CD4-positive, alpha-beta T cell treated with Interleukin-1 beta for 1 hour (primary cell): ENCODE data around the gene DNAJC17.

Source experiments
- DNase-seq, 2 donors: peaks; one replicate each; pipeline ENCODE4 v3.0.0-alpha.2; 2020 to 2022

The DNAJC17 gene

DNA sequence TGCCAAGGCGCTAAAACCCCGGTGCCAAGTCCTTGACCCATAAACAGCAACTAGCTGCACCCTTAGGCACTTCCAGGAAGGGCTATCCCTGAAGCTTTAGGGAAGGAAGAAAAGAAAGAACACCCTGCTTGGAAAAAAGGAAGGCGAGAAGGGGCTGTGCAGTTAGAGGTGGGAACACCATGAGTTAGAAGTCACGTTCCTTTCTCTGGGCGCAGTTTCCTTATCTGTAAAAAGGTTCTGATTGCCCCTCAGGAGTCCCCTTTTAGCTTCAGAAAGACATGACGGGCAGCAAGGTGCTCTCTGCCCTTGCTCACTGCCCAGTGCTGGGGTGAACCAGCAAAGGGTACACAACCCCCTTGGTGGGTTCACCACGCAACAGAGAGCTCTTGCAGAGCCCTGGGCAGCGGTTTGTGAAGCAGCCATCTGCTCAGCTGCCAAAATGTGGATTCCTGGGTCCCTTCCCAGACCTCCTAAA lies 42.6 kb downstream of the DNAJC17 start:
- no peak for DNase-seq

- peak; percentile 63 to 73 for DNase-seq
Measured at GRCh38 chr15:40763801-40764628, 43.3 kb downstream of the DNAJC17 start, which contains the start of gene GCHFR. TSS of gene GCHFR (plus strand) at chr15:40764068. CDS start at chr15:40764181, 113 bp downstream.

DNA sequence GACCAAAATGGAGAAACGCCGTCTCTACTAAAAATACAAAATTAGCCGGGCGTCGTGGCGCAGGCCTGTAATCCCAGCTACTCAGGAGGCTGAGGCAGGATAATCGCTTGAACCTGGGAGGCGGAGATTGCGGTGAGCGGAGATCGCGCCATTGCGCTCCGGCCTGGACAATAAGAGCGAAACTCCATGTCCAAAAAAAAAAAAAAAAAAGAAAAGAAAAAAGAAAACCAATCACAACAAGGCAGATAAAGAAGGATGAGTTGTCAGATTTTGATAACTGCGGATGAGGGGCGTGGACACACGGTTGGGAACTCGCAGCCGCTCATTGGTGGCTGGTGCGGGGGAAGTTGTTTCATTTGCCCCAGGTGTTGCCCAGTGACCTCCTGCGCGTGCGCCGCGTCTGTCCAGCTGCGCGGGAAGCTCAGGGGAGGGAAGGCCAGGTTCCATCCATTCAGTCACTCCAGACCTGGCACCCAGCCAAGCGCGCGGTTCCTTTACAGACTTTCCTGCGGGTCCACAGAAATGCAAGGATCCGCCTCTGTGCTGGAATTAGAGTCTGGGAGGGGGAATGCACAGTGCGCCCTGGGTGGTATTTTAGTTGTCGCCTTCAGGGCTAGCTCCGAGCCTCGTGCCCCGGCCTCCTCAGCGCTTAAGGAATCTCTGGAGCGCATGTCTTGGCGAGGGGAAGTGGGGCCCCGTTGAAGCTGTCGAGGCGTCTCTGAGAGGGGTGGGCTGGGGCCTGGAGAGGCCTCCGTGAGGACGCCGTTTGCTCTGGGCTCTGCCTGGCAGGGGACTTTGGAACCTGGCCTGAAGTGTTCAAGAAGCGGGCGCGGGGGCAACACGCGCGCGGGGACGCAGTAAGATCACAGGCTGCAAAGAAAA lies 44.1 kb downstream of the DNAJC17 start:
- peak; percentile 23 to 38 for DNase-seq

- DNase-seq: no peak
Measured at GRCh38 chr15:40759961-40760360, 47.3 kb downstream of the DNAJC17 start.

DNA sequence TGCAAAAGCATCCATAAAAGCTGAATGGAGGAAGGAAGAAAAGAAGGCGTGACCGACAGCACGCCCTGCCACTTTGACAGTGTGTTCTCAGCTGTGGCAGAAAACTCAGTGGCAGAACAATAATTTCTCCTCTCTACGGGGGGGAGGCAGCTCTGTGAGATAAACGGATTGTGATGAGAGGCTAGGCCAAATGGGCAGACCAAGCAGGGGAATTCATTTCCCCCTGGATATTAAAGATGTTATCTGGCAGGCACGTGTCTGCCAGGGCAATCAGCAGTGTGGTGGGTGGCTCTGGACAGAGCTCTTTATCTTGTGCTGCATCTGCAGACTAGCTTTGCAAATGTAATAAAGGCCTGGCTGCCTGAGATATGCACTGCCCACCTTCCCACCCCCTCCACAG lies 50.3 kb downstream of the DNAJC17 start:
- no peak for DNase-seq

DNA sequence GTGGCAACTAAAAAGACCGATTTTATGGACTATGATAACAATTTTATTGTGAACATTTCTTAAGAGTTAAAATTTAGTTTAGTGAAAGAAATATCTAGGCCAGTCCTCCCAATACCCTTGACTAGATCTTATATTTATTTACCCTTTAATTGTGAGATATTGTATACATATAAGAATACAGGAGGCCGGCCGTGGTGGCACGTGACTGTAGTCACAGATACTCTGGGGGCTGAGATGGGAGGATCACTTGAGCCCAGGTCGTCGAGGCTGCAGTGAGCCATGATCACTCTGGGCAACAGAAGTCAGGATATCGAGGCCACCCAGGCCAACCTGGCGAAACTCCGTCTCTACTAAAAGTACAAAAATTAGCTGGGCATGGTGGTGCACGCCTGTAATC lies 51.5 kb downstream of the DNAJC17 start:
- DNase-seq: no peak

DNA sequence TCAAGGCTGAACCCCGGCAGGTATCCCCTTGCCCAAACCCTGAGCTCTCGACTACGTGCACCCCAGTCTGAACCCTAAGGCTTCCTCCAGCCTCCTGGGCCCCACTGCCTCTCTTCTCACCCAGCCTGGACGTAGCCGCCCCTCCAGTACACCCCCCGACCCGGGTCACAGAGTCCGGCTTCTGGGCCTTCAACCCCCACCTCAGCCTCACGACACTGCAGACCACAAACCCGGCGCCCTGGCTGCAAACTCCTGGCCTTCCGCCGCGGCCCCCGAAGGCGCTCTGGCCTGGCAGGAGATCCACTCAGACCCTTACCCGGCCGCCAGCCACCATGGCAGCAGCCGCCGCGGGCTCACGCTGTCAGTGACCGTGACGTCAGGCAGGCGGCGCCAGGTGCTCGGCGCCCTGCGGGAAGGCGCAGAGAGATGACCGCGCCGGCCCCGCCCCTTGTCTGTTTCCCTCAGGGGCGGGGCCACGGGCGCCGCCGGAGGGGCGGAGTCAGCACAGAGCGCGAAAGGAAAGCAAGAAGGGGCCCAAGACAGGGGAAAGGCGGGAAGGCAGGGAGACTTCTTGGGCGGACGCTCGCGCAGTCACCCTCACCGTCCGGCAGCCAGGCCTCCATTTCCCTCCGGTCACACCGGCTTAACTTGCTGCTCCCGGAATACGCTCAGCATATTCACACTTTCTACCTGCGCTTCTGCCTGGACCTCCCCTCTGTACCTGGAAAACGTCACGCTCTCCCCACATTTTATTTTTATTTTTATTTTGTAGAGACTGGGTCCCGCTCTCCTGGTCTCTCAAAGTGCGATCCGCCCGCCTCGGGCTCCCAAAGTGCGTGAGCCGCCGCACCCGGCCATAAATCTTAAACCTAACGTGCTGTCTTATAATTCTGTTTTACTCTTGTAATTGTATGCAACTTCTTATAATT lies 52.1 kb downstream of the DNAJC17 start, which contains the start of gene RMDN3:
Gene RMDN3, minus strand, starts transcription at position 372 of the 929 bp plus-strand sequence. CDS start 471 bp downstream, outside the sequence.
- peak; percentile 93 to 94 for DNase-seq

GRCh38 chr15:40754574-40754882 lies 52.7 kb downstream of the DNAJC17 start:
- DNase-seq: peak in 1 of 2 donors; percentile 31

DNA sequence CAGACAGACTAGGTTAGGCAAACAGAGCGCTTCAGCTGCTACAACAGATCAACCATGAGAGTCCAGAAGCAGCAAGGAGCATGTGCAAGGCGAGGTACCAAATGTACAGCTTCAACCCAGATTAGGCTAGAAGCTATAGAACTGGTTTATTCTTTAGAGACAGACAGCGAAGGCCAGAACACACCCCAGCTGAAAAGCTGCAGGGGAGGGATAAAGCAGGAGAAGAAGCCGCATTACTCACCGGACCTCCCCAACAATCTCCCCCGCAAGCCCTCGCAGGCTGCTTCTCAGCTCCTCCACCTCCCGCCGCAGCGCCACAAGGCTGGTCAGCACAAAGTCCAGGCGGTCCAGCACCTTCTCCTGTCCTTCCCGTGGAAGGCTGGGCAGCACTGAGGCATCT lies 55.5 kb downstream of the DNAJC17 start:
- no peak for DNase-seq

DNA sequence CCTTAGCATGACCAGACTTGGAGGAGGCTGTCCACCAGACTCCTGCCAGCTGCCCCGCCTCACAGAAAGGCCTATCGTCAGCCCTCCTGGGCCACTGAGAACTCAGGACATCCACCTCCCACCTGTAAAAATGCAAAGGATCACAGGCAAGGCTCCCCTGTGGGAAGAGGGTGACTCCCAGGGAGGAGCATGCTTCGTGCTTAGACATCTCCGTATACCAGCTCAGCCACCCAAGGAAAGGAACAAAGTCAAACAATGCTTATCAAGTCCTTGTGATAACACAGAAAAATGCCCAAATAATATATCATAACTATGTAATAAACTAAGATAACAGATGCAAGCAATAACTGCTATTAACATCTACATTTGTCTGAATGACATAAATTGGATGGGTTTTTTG lies 56.4 kb downstream of the DNAJC17 start:
- DNase-seq: no peak

DNA sequence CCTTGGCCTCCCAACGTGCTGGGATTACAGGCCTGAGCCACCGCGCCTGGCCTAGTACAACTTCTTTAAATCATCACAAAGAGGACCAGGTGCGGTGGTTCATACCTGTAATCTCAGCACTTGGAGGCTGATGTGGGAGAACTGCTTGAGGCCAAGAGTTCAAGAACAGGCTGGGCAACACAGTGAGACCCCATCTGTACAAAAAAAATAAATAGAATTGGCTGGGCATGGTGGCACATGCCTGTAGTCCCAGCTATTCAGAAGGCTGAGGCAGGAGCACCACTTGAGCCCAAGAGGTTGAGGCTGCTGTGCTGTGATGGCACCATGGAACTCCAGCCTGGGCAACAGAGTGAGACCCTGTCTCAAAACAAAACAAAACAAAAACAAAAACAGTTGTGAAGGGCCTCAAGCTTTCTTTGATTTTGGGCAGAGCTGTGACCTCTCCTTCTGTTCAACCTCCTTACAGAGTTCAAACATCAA lies 58.1 kb downstream of the DNAJC17 start:
- no peak for DNase-seq

DNA sequence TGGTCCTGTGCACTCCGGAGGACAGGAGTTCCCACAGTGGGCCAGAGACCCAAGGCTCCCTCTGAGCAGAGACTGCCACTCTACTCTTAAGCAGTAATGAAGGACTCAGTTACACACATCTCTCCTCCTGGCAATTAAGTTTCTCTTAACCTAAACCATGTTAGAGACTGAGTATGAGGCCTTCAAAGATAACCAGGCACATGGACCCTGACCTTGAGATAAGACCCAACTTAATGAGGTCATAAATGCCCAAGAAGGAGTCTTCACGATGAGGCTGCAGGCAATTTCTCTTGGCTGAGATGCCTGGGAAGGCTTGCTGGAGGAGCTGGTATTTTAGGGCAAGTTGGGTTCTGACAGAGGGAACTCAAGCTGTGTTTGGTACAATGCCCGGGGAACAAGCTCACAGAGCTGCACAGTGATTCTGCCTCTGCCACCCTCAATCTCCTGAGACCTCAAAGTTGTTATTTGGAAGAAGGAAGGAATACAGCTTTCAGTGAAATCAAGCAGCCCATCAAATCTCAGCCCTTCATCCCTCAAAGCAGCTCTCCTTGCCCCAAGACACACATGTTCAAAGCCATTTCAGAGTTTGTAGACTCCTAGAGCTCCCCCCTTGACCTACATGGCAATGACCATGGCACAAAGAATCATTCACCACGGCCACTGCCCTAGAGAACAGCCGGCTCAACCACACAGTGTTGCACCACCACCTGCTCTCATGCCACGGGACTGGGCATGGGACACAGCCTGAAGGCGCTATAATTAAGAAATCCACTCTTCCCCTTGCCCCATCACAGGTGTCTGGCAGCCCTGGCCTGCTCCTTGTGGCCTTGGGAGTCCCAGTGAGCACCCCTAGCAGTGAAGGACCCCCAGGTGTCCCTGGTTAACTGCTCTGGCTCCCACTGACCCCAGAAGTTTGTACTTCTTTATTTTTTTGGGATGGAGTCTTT lies 59.3 kb downstream of the DNAJC17 start:
- no peak for DNase-seq

DNA sequence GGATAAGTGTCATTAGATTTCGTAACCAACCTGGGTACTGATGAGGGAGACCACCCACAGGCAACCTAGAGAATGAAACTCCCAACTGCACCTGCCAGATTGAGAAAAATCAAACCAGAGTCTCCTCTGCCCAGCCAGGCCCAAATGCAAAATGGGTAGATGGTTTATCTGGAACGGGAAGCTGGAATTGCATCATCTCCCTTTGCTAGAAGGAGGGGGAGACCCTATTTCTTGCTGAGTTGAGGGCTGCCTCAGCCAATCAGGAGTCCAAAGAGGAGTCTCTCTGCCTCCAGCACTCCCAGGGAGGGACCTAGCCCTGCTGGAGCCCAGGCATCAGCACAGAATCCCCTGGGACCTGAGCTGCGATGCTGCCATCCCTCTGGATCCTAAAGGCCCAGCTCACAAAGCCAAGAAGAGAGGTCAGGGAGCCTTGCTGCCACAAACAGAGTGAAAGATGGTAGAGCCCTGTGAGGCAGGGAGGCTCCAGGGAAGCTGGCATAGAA lies 60.3 kb downstream of the DNAJC17 start:
- no peak for DNase-seq

DNA sequence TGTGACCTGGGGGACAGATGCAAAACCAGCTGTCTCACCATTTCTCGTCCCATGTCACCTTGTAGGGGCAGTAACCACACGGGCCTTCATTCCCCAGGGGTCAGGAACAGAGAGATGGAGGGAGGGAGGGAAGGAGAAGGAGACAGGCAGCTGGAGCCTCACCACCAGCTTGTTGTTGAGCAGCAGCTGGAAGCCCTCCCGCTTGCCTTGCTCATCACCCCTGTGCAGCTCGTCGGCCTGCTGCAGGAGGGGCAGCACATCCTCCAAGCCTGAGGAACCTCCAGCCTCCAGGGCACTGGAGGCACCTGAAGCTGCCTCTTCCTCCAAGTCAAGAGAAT lies 62.5 kb downstream of the DNAJC17 start:
- no peak for DNase-seq

DNA sequence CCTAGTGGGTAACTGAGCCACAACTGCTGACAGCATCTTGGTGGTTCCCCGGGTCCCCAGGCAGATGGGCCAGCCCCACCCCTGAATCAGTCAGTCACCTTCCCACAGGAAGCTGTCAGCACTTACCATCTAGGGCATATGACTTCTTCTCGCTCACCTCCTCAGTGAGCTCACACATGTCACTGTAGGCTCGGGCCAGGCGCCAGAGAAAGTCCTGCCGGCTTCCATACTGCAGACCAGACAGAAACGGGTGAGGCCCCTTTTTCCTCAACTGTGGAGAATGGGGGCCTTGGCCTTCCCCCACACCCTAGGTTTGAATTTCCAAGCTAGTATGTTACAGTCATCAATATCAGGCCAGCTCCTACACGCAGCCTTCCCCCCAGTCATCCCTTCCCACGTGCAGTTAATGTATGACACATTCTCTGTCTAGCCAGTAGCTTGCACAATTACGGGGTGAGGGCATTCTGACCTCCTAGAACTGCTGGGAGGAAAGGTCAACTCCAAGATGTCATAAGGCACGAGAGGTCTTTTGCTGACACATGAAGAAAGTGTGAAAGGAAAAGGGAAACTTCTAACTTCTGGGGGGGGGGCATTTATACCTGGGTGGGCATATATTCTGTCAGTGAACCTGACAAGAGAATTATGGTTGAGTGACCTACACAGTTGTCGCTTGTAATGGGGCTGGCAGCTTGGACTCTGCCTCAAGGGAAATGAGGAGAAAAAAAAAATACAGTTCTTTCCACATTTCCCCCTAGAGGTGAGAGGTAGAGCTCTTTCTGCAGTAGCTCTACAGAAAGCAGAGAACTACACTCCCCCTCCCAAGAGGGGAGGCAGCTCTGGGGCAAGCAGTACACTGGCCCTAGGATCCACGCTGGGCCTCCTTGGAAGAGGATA lies 63.1 kb downstream of the DNAJC17 start:
- DNase-seq: peak; percentile 64 to 81

DNA sequence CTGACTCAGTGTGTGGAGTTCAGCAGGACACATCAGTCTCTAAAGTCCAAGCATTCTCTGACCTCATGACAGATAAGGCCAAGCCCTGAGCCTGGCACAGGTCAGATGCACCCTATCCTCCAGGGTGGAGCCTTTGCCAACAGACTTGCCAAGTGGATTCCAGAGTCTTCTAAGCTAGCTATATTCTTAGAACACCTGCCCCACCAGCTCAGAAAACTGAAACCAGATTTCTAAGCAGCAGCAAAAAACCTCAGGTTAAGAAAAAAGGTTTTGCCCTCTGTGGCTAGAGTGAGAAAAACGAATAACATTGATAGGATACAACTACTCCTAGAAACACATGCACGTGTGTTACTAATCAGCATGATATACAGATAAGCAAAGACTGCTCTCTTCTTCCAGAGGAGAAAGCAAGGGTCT lies 63.8 kb downstream of the DNAJC17 start:
- no peak for DNase-seq

DNA sequence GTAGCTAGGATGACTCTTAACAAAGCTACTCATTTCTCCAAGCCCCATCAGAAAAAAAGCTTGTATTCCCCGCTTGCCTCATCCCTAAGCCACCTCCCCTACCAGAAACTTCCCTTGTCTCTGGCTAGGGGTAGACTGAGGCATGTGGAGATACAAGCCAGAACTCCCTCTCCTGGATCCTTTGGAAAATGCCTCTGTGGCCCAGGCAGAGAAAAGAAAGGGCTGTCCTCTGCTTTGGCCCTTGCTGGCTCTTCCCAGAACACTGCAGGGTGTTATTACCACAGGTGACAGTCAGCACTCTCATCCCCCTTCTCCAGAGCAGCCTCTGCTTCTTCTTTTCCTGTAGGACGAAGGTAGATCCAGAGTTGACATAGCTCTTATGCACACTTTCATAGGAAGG lies 67.4 kb downstream of the DNAJC17 start:
- DNase-seq: no peak

DNA sequence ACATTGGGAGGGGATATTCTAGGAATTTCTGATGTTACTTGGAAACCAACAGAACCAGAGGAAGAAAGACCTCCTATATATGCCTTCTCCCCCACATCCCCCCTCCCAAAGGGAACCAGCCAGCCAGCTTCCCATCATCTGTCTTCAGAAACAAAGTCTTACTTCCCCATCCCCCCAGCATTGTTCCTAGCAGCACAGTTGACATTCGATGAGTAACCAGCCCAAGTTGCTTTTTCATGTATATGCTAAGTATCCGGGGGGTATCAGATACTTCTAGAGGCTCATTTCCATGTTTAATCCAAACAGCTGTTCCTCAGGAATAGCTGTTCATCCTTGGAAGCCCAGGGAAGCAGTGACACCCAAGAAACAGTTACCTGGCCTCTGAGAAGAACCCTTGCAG lies 68.2 kb downstream of the DNAJC17 start:
- no peak for DNase-seq

GRCh38 chr15:40737048-40737447 lies 70.2 kb downstream of the DNAJC17 start:
- no peak for DNase-seq

DNA sequence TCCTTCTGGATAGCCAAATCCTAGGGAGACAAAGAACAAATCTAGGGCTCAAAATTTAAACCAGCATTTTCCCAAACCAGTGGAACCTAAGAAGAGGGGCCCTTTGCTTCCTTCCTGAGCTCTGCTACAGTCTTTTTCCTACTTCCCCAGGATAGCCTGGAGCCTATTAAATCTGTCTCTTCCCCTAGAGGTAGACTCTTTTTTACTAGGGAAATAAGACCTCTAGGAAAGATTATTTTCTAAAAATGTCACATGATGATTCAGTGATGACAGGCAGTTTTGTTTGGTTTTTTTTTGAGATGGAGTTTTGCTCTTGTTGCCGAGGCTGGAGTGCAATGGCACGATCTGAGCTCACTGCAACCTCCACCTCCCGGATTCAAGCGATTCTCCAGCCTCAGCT lies 70.7 kb downstream of the DNAJC17 start:
- no peak for DNase-seq
